ENCODE results near the gene ZNF346.

ZNF346 gene

GRCh38 chr5:177095088-177095669, 72.7 kb downstream of the ZNF346 start:
- TF ChIP-seq, protein P1, sequence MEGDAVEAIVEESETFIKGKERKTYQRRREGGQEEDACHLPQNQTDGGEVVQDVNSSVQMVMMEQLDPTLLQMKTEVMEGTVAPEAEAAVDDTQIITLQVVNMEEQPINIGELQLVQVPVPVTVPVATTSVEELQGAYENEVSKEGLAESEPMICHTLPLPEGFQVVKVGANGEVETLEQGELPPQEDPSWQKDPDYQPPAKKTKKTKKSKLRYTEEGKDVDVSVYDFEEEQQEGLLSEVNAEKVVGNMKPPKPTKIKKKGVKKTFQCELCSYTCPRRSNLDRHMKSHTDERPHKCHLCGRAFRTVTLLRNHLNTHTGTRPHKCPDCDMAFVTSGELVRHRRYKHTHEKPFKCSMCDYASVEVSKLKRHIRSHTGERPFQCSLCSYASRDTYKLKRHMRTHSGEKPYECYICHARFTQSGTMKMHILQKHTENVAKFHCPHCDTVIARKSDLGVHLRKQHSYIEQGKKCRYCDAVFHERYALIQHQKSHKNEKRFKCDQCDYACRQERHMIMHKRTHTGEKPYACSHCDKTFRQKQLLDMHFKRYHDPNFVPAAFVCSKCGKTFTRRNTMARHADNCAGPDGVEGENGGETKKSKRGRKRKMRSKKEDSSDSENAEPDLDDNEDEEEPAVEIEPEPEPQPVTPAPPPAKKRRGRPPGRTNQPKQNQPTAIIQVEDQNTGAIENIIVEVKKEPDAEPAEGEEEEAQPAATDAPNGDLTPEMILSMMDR (IDR thresholded peaks at IDR 0.05): no peak
- TF ChIP-seq ZFX (IDR thresholded peaks at IDR 0.05; ENCODE audit: borderline replicate concordance): no peak
- H3K27ac ChIP-seq: no peak overlapping the region

- no peak overlapping the region for H3K27ac ChIP-seq
- no peak for TF ChIP-seq ZFX (IDR thresholded peaks at IDR 0.05; ENCODE audit: borderline replicate concordance)
- TF ChIP-seq, protein P1 (IDR thresholded peaks at IDR 0.05): no peak
Measured at GRCh38 chr5:177096162-177097015, 73.9 kb downstream of the ZNF346 start.

- TF ChIP-seq, protein P1 (IDR thresholded peaks at IDR 0.05): no peak
- TF ChIP-seq ZFX (IDR thresholded peaks at IDR 0.05; ENCODE audit: borderline replicate concordance): no peak
- H3K27ac ChIP-seq: no peak overlapping the region
Measured at GRCh38 chr5:177097016-177097985, 74.8 kb downstream of the ZNF346 start.

GRCh38 chr5:177098120-177098469, 75.6 kb downstream of the ZNF346 start:
- H3K27ac ChIP-seq: no peak overlapping the region
- no peak for TF ChIP-seq ZFX (IDR thresholded peaks at IDR 0.05; ENCODE audit: borderline replicate concordance)
- TF ChIP-seq, protein P1 (IDR thresholded peaks at IDR 0.05): no peak

DNA sequence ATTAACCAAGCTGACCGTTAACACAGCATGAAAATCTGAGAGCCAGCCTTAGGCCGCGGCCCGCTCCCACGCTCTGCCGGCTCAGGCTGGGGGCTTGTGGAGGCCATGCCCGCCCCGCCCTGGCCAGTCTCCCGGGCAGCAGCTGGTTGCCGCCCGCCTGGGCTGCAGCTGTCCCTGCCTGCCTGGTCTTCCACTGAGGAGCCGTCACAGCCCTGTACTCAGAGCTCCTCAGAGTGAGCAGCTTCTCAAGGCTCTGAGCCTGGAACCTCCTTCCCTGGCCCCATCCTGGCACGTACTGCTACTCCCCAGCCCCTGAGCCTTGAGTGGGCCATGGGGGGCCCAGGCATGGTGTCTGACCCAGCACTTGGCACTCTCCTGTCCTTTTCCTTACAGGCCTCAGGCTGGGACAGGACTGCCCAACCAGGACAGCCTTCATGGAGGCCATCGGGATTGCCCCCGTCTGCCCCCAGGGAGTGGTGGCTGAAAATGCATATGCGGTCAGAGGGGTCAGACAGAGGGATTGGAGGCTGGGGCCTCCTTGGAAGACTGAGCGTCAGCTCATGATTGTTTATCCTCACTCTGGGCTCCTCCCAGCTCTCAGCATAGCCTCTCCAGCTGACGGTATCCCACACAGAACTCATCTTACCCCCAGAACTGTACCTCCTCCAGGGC, 76.1 kb downstream of the ZNF346 start:
- no peak overlapping the region for H3K27ac ChIP-seq

DNA sequence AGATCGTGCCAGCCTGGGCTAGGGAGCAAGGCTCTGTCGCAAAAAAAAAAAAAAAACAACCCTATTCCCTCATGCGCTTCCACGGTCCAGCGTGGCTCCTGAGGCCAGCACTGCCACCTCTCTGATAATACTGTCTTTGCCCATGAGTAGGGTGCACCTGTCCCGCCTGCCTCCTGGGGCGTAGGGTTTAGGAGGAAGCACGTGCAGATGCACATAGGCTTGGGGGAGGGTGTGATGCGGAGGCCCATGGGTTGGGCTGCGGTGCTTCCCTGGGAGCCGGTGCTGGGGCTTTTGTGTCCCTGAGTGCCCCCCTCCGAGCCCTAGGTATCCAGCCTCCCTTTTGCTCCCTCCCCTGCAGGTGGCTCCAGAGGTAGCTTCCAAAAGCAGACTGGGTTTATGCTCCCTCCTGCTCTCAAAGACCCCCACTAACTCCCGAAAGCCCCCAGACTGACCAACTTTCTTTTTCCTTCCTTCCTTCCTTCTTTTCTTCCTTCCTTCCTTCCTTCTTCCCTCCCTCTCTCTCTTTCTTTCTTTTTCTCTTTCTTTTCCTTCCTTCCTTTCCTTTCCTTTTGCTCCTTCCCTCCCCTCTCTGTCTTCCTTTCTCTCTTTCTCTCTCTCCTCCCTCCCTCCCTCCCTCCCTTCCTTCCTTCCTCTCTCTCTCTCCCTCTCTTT, 77.1 kb downstream of the ZNF346 start:
- TF ChIP-seq, protein P1 (IDR thresholded peaks at IDR 0.05): 0 out of 2 replicates have a peak, but pooled peaks have one; percentile 3
- TF ChIP-seq ZFX (IDR thresholded peaks at IDR 0.05; ENCODE audit: borderline replicate concordance): no peak
- H3K27ac ChIP-seq: no peak overlapping the region

More for the DNA sequence above, 76.1 kb downstream of the ZNF346 start:
- TF ChIP-seq, protein P1 (IDR thresholded peaks at IDR 0.05): no peak
- no peak for TF ChIP-seq ZFX (IDR thresholded peaks at IDR 0.05; ENCODE audit: borderline replicate concordance)
